Breast epithelium (tissue), 4 donors: ENCODE results near the gene CSK. TPM values are rescaled to one million over a fixed set of nuclear protein-coding genes. Genes with fewer than 3 reads are reported as not detected.
A peak's percentile ranks its signal among the peaks of the same experiment; 100 is the strongest.

Experiments
- DNase-seq, 2 donors: peaks; one replicate each; pipeline ENCODE4 v3.0.0-alpha.2; 2019; ENCODE audit warnings: low spot score in 2 of 2
- H3K27ac ChIP-seq, 2 donors: fragments of 200-600 bp; sonication (generic) in 1 of 2; one replicate each; pipeline ENCODE4 v1.5.1; 2016 to 2019; ENCODE audit warnings: mild to moderate bottlenecking in 1 of 2
- H3K27me3 ChIP-seq, 2 donors: fragments of 200-600 bp; sonication (generic) in 1 of 2; one replicate each; pipeline versions ENCODE4 v1.5.1 to v1.6.0; 2017 to 2019; ENCODE audit warnings: control low read depth in 1 of 2, mild to moderate bottlenecking in 1 of 2
- H3K36me3 ChIP-seq: fragments of 200-600 bp; one replicate; pipeline ENCODE4 v1.5.1; 2019
- H3K4me1 ChIP-seq, 2 donors: fragments of 200-600 bp; sonication (generic); one replicate each; pipeline ENCODE4 v1.5.1; 2016 to 2019; ENCODE audit warnings: control low read depth in 1 of 2
- H3K4me3 ChIP-seq, 3 donors: fragments of 200-600 bp; sonication (generic); 1 replicate in 2 of 3; 2 replicates in 1 of 3; pipeline ENCODE4 v1.5.1; 2016 to 2019; ENCODE audit warnings: mild to moderate bottlenecking in 3 of 3, moderate library complexity in 2 of 3
- H3K9me3 ChIP-seq, 2 donors: fragments of 200-600 bp; sonication (generic) in 1 of 2; one replicate each; pipeline ENCODE4 v1.5.1; 2016 to 2019; ENCODE audit warnings: control low read depth in 1 of 2
- CTCF ChIP-seq, 3 donors: fragments of 450-650 bp; IDR thresholded peaks; one replicate each; pipeline ENCODE4 v1.5.1; 2016 to 2017; ENCODE audit warnings: antibody characterized with exemption in 3 of 3, mild to moderate bottlenecking in 3 of 3, moderate library complexity in 3 of 3
- POLR2A ChIP-seq: fragments of 450-650 bp; IDR thresholded peaks from one replicate; pipeline ENCODE4 v1.6.1; 2016; ENCODE audit warnings: antibody characterized with exemption, mild to moderate bottlenecking, moderate library complexity
- POLR2AphosphoS5 ChIP-seq, 3 donors: sonication (generic); formaldehyde crosslinking; IDR thresholded peaks; one replicate each; pipeline ENCODE4 v1.6.1; 2017; ENCODE audit warnings: antibody characterized with exemption in 3 of 3
- intact Hi-C: fragments of 100-400 bp; cut with DNase I; formaldehyde crosslinking; loops from one replicate; pipeline ENCODE4 v1.15.1; 2023; ENCODE audit warnings: low total_unique reads
- total RNA-seq, 3 donors: library from RNA; depleted of rRNA; stranded (reverse); fragments of >200 nt; gene quantifications; one replicate each; pipeline ENCODE4 v1.1.0, GENCODE V29; 2016

The CSK gene
- total RNA-seq, 3 donors from 2014 or later: 18.7 to 26.2 (median 18.7) TPM

DNA sequence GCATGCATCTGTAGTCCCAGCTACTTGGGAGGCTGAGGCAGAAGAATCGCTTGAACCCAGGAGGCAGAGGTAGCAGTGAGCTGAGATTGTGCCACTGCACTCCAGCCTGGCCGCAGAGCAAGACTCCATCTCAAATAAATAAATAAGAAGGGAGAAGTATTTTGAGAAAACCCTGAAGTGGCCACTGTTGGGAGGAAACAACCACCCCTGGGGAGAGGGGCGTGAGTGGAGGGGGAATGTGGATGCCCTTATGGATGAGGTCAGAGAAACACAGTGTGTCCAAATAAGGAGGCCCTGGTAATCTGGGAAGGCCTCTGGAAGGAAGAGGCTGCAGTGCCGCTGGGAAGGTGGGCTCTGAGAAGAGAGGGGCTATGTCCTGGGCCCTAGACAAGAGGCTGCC lies 40.4 kb downstream of the CSK start:
- H3K4me1 ChIP-seq: no peaks in the 10 kb centered on the region
- no peaks in the 10 kb centered on the region for H3K36me3 ChIP-seq
- H3K27me3 ChIP-seq: peaks cover 5 to 6% of the 10 kb centered on the region in 2 donors
- H3K27ac ChIP-seq: no peak overlapping the region
- no peak for TF ChIP-seq POLR2AphosphoS5 (IDR thresholded peaks at IDR 0.05)
- TF ChIP-seq CTCF (IDR thresholded peaks at IDR 0.05): no peak
- TF ChIP-seq POLR2A: no peak
- no peaks in the 10 kb centered on the region for H3K9me3 ChIP-seq
- intact Hi-C loops: no loop called here
- H3K4me3 ChIP-seq: no peak overlapping the region
- DNase-seq: no peak

DNA sequence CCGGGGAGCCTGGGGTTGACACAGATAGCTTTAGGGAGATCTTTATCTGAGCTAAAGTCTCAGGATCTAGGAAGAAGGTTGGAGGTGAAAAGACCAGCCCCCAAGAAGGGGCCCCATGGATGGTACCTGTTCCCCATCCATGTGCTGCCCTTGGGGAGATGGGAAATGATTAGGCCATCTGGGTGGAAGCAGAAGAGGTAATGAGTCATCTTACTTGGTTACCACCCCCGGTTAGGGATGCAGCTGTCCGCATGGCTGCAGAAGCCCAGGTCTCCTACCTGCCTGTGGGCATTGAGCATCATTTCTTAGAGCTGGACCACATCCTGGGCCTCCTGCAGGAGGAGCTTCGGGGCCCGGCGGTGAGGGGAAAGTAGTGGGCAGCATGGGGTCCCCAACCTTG lies 41.4 kb downstream of the CSK start:
- TF ChIP-seq POLR2A: no peak
- no peak for TF ChIP-seq CTCF (IDR thresholded peaks at IDR 0.05)
- no peak for TF ChIP-seq POLR2AphosphoS5 (IDR thresholded peaks at IDR 0.05)
- H3K4me3 ChIP-seq: no peak overlapping the region
- peaks cover 5 to 17% of the 10 kb centered on the region in 2 donors for H3K27me3 ChIP-seq
- H3K36me3 ChIP-seq: no peaks in the 10 kb centered on the region
- intact Hi-C loops: no loop called here
- H3K27ac ChIP-seq: no peak overlapping the region
- no peak for DNase-seq
- H3K4me1 ChIP-seq: no peaks in the 10 kb centered on the region
- no peaks in the 10 kb centered on the region for H3K9me3 ChIP-seq

DNA sequence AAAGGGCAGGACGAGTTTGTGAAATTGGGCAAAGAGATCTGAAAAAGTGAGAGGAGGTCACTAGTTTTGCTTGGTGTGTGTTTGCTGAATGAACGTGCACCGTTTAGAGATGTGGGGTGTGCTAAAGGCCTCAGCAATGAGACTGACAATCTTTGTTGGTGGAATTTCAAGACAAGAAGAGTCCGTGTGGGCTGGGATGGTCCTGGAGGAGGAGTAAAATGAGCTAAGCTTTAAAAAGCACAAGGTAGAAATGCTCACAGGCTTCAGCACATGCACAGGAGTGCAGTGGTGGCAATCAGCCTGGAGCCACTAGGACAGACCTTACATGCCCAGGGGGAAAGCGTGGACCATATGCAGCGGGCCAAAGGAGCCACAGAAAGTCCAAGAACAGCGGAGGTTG lies 43.1 kb downstream of the CSK start:
- TF ChIP-seq CTCF (IDR thresholded peaks at IDR 0.05) (no peak), POLR2AphosphoS5 (IDR thresholded peaks at IDR 0.05) (no peak), POLR2A (no peak)

GRCh38 chr15:74825866-74826265 lies 44.0 kb downstream of the CSK start:
- Histone ChIP-seq H3K36me3 (no peaks in the 10 kb centered on the region), H3K27me3 (peaks cover 5 to 24% of the 10 kb centered on the region in 2 donors), H3K27ac (no peak overlapping the region), H3K4me1 (no peaks in the 10 kb centered on the region), H3K4me3 (peak overlapping the region in 1 of 3 donors; percentile 47), H3K9me3 (no peaks in the 10 kb centered on the region)
- TF ChIP-seq CTCF (IDR thresholded peaks at IDR 0.05) (no peak), POLR2A (no peak), POLR2AphosphoS5 (IDR thresholded peaks at IDR 0.05) (no peak)
- no peak for DNase-seq
- intact Hi-C loops: no loop called here

More for the DNA sequence above, 43.1 kb downstream of the CSK start:
- H3K4me3 ChIP-seq: no peak overlapping the region
- H3K4me1 ChIP-seq: no peaks in the 10 kb centered on the region
- H3K36me3 ChIP-seq: no peaks in the 10 kb centered on the region
- H3K9me3 ChIP-seq: no peaks in the 10 kb centered on the region
- intact Hi-C loops: no loop called here
- H3K27me3 ChIP-seq: peaks cover 5 to 24% of the 10 kb centered on the region in 2 donors
- no peak overlapping the region for H3K27ac ChIP-seq
- no peak for DNase-seq

GRCh38 chr15:74826364-74826819 lies 44.5 kb downstream of the CSK start, which contains the start of gene CPLX3:
Gene CPLX3, plus strand, starts transcription at chr15:74826627. Its CDS starts 77 bp downstream, at chr15:74826704.
- no peaks in the 10 kb centered on the region for H3K9me3 ChIP-seq
- no peak for DNase-seq
- H3K36me3 ChIP-seq: no peaks in the 10 kb centered on the region
- no peak for TF ChIP-seq CTCF (IDR thresholded peaks at IDR 0.05)
- TF ChIP-seq POLR2A: no peak
- TF ChIP-seq POLR2AphosphoS5 (IDR thresholded peaks at IDR 0.05): no peak
- H3K4me3 ChIP-seq: peak within 1 kb of the TSS in 1 of 3 donors; percentile 47
- H3K27ac ChIP-seq: no peak within 1 kb of the TSS
- intact Hi-C loops: no loop called here
- H3K4me1 ChIP-seq: no peaks in the 10 kb centered on the region
- peaks cover 5 to 24% of the 10 kb centered on the region in 2 donors for H3K27me3 ChIP-seq
